Vagina (tissue), 2 donors: ENCODE measurements around the gene TMEM273. TPM values are rescaled to one million over a fixed set of nuclear protein-coding genes. Genes with fewer than 3 reads are reported as not detected.
A peak's percentile ranks its signal among the peaks of the same experiment; 100 is the strongest.

ENCODE experiments used
- DNase-seq, 2 donors: peaks; one replicate each; pipeline ENCODE4 v3.0.0-alpha.2; 2017; ENCODE audit errors: extremely low spot score in 2 of 2
- H3K27ac ChIP-seq: fragments of 200-600 bp; sonication (generic); one replicate; pipeline ENCODE4 v1.5.1; 2019
- H3K27me3 ChIP-seq: fragments of 200-600 bp; sonication (generic); one replicate; pipeline ENCODE4 v1.5.1; 2019
- H3K36me3 ChIP-seq, 2 donors: fragments of 200-600 bp; sonication (generic); one replicate each; pipeline ENCODE4 v1.5.1; 2017 to 2019
- H3K4me1 ChIP-seq: fragments of 200-600 bp; sonication (generic); one replicate; pipeline ENCODE4 v1.5.1; 2019
- H3K4me3 ChIP-seq, 2 donors: fragments of 200-600 bp; sonication (generic); 1 replicate in 1 of 2; 2 replicates in 1 of 2; pipeline ENCODE4 v1.5.1; 2016 to 2019
- H3K9me3 ChIP-seq: fragments of 200-600 bp; sonication (generic); one replicate; pipeline ENCODE4 v1.5.1; 2019
- CTCF ChIP-seq, 3 experiments: fragments of 450-650 bp in 2 of 3; fragments of 200-600 bp in 1 of 3; sonication (generic) in 1 of 3; IDR thresholded peaks; one replicate each; pipeline ENCODE4 v1.5.1; 2017 to 2019; ENCODE audit warnings: antibody characterized with exemption in 3 of 3, mild to moderate bottlenecking in 2 of 3, moderate library complexity in 2 of 3
- POLR2A ChIP-seq, 2 donors: fragments of 450-650 bp; IDR thresholded peaks; one replicate each; pipeline ENCODE4 v1.6.1; 2017; ENCODE audit warnings: antibody characterized with exemption in 2 of 2, mild to moderate bottlenecking in 2 of 2, moderate library complexity in 2 of 2
- POLR2AphosphoS5 ChIP-seq, 2 donors: sonication (generic); formaldehyde crosslinking; IDR thresholded peaks; one replicate each; pipeline ENCODE4 v1.9.0; 2017; ENCODE audit warnings: antibody characterized with exemption in 2 of 2, mild to moderate bottlenecking in 2 of 2, low read depth in 1 of 2; ENCODE audit not compliant: insufficient read depth in 1 of 2
- intact Hi-C: fragments of 100-400 bp; cut with DNase I; formaldehyde crosslinking; loops from one replicate; pipeline ENCODE4 v1.15.1; 2023
- total RNA-seq: library from RNA; depleted of rRNA; stranded (reverse); fragments of >200 nt; gene quantifications from one replicate; pipeline ENCODE4 v1.2.3, GENCODE V29; 2016

The TMEM273 gene
- total RNA-seq, 1 donor from 2014 or later: 17.9 TPM

- intact Hi-C loops: no loop called here
- peaks cover 34% of the 10 kb centered on the region for H3K4me1 ChIP-seq
- DNase-seq: peak; percentile 81 to 93
- no peaks in the 10 kb centered on the region for H3K27me3 ChIP-seq
- no peak overlapping the region for H3K4me3 ChIP-seq
- H3K9me3 ChIP-seq: no peaks in the 10 kb centered on the region
- H3K36me3 ChIP-seq: no peaks in the 10 kb centered on the region
- TF ChIP-seq POLR2A (IDR thresholded peaks at IDR 0.05): no peak
- TF ChIP-seq CTCF (IDR thresholded peaks at IDR 0.05): no peak
- TF ChIP-seq POLR2AphosphoS5 (IDR thresholded peaks at IDR 0.05; ENCODE audit: insufficient read depth in 1 of 2, low read depth in 1 of 2): no peak
- H3K27ac ChIP-seq: no peak overlapping the region
These were observed 71.4 kb downstream of the TMEM273 start for GRCh38 chr10:49116509-49117375.

GRCh38 chr10:49115796-49116508 lies 72.2 kb downstream of the TMEM273 start:
- TF ChIP-seq CTCF (IDR thresholded peaks at IDR 0.05) (no peak), POLR2AphosphoS5 (IDR thresholded peaks at IDR 0.05; ENCODE audit: insufficient read depth in 1 of 2, low read depth in 1 of 2) (no peak), POLR2A (IDR thresholded peaks at IDR 0.05) (no peak)
- Histone ChIP-seq H3K9me3 (no peaks in the 10 kb centered on the region), H3K4me1 (peaks cover 42% of the 10 kb centered on the region), H3K27ac (peak overlapping the region; percentile 69), H3K36me3 (no peaks in the 10 kb centered on the region), H3K27me3 (no peaks in the 10 kb centered on the region), H3K4me3 (peak overlapping the region; percentile 54 to 87)
- intact Hi-C loops: no loop called here
- peak; percentile 82 to 94 for DNase-seq

DNA sequence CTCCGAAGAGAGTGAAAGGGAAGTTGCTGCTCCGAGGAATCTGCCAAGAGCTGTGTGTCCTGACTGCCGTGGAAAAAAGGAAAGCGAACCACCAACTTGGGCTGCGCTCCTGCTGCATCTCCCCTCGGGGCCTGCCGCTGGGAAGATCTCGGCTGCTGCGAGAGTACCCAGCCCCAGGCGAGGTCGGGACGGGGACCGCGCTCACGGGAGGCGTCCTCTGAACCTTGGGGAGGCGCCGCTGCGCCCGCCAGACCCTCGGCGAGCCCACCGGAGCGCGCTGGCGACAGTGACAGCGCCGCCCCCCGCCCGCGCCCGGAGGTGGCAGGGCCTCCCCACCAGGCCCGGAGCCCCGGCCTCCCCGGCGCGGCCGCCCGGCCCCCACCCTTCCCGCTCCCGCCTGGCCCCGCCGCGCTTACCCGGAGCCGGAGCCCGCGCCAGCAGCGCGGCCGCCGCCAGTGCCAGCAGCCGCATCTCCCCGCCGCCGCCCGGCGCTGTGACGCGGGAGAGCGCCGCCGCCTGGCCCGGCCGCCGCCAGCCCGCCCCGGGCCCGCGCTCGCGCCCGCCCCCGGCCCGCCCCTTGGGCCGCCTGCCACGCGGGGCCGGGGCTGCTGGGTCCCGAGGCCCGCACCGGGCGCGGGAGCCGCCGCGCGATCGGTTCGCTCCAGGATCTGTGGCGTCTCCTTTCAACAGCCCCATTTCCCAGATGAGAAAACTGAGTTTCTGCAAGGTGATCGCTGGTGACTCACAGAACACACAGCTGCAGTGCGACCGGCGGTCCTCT lies 73.0 kb downstream of the TMEM273 start, which contains the start of gene VSTM4:
TSS of gene VSTM4 (minus strand) at position 508 of the 781 bp plus-strand sequence. CDS start at position 471, 37 bp downstream.
- Histone ChIP-seq H3K36me3 (no peaks in the 10 kb centered on the region), H3K4me1 (peaks cover 49% of the 10 kb centered on the region), H3K27me3 (no peaks in the 10 kb centered on the region), H3K4me3 (peak within 1 kb of the TSS; percentile 54 to 87), H3K9me3 (no peaks in the 10 kb centered on the region), H3K27ac (peak within 1 kb of the TSS; percentile 86)
- no peak for TF ChIP-seq CTCF (IDR thresholded peaks at IDR 0.05)
- peak in 1 of 2 donors; percentile 19 for TF ChIP-seq POLR2A (IDR thresholded peaks at IDR 0.05)
- intact Hi-C loops: no loop called here
- DNase-seq: peak in 1 of 2 donors; percentile 95

- Histone ChIP-seq H3K9me3 (no peaks in the 10 kb centered on the region), H3K36me3 (no peaks in the 10 kb centered on the region), H3K27me3 (no peaks in the 10 kb centered on the region), H3K4me3 (peak overlapping the region; percentile 54 to 87), H3K4me1 (peaks cover 54% of the 10 kb centered on the region), H3K27ac (peak overlapping the region; percentile 86)
- intact Hi-C loops: no loop called here
- DNase-seq: peak in 1 of 2 donors; percentile 88
- TF ChIP-seq POLR2AphosphoS5 (IDR thresholded peaks at IDR 0.05; ENCODE audit: insufficient read depth in 1 of 2, low read depth in 1 of 2): peak in 1 of 2 donors; percentile 16
- TF ChIP-seq POLR2A (IDR thresholded peaks at IDR 0.05): no peak
These were observed 73.5 kb downstream of the TMEM273 start for GRCh38 chr10:49114718-49115014.

- TF ChIP-seq CTCF (IDR thresholded peaks at IDR 0.05) (no peak), POLR2AphosphoS5 (IDR thresholded peaks at IDR 0.05; ENCODE audit: insufficient read depth in 1 of 2, low read depth in 1 of 2) (no peak), POLR2A (IDR thresholded peaks at IDR 0.05) (no peak)
- intact Hi-C loops: no loop called here
- Histone ChIP-seq H3K27ac (peak overlapping the region; percentile 86), H3K4me3 (peak overlapping the region in 1 of 2 donors; percentile 11), H3K9me3 (no peaks in the 10 kb centered on the region), H3K36me3 (no peaks in the 10 kb centered on the region), H3K27me3 (no peaks in the 10 kb centered on the region), H3K4me1 (peaks cover 64% of the 10 kb centered on the region)
- peak; percentile 85 to 86 for DNase-seq
These were observed 74.5 kb downstream of the TMEM273 start for GRCh38 chr10:49113741-49114141.
